Caco-2 (cell line): ENCODE results near the gene RWDD1. TPM values are rescaled to one million over a fixed set of nuclear protein-coding genes. Genes with fewer than 3 reads are reported as not detected.

ENCODE experiments used
- BruUV-seq: library from RNA; stranded (reverse); fragments of 400-500 nt; replicated peaks from 2 replicates; lab custom pipeline; 2021; lab: Mats Ljungman, UMichigan
- CTCF ChIA-PET: fragments of 300-600 bp; sonication (Branson Sonifier 250); formaldehyde crosslinking; loops from one replicate; lab custom pipeline; 2022; ENCODE audit warnings: antibody characterized with exemption; lab: Charles Lee
- POLR2A ChIA-PET: fragments of 300-600 bp; sonication (Branson Sonifier 250); formaldehyde crosslinking; loops from one replicate; lab custom pipeline; 2022; ENCODE audit warnings: antibody characterized with exemption; lab: Charles Lee
- DNase-seq, 2 experiments: peaks; one replicate each; pipeline versions ENCODE4 v3.0.0 to v3.0.0-alpha.2; 2020 to 2022
- H3K27me3 ChIP-seq: replicated peaks from 2 replicates; pipeline ENCODE4 v1.6.0; 2011; ENCODE audit warnings: low read length; ENCODE audit not compliant: control insufficient read depth, insufficient read depth
- H3K36me3 ChIP-seq: 2 replicates; pipeline ENCODE4 v1.5.1; 2011; ENCODE audit warnings: low read length; ENCODE audit not compliant: control insufficient read depth, insufficient read depth
- H3K4me1 ChIP-seq: fragments of 250-450 bp; sonication (Bioruptor Pico); 2 replicates; pipeline ENCODE4 v1.5.1; 2020; ENCODE audit warnings: mild to moderate bottlenecking
- H3K4me3 ChIP-seq: 2 replicates; pipeline ENCODE4 v1.5.1; 2011; ENCODE audit warnings: low read depth, mild to moderate bottlenecking, control low read depth, low read length
- H3K9me3 ChIP-seq: fragments of 250-450 bp; sonication (Bioruptor Pico); 2 replicates; pipeline ENCODE4 v1.5.1; 2020; ENCODE audit warnings: mild to moderate bottlenecking, moderate library complexity
- H3K27ac Mint-ChIP-seq: one replicate; pipeline ENCODE4 v1.8.0; 2022; ENCODE audit warnings: mixed read lengths; ENCODE audit not compliant: unreplicated experiment
- H3K27me3 Mint-ChIP-seq: one replicate; pipeline ENCODE4 v1.8.0; 2022; ENCODE audit warnings: mixed read lengths; ENCODE audit not compliant: insufficient read depth, unreplicated experiment
- H3K36me3 Mint-ChIP-seq: one replicate; pipeline ENCODE4 v1.8.0; 2022; ENCODE audit warnings: mild to moderate bottlenecking, mixed read lengths; ENCODE audit not compliant: insufficient read depth, unreplicated experiment
- H3K4me1 Mint-ChIP-seq: one replicate; pipeline ENCODE4 v1.8.0; 2022; ENCODE audit warnings: low read depth, mixed read lengths; ENCODE audit not compliant: unreplicated experiment
- H3K4me3 Mint-ChIP-seq: one replicate; pipeline ENCODE4 v1.8.0; 2022; ENCODE audit warnings: mild to moderate bottlenecking, moderate library complexity, mixed read lengths; ENCODE audit not compliant: unreplicated experiment
- H3K9me3 Mint-ChIP-seq: one replicate; pipeline ENCODE4 v1.8.0; 2022; ENCODE audit warnings: mixed read lengths; ENCODE audit not compliant: unreplicated experiment
- CTCF ChIP-seq, 2 experiments: fragments of 200-600 bp in 1 of 2; IDR thresholded peaks; 1 replicate in 1 of 2; 2 replicates in 1 of 2; pipeline versions ENCODE4 v1.5.1 to v1.8.0; 2011 to 2022; ENCODE audit warnings: antibody characterized with exemption in 1 of 2, control low read depth in 1 of 2, inconsistent platforms in 1 of 2, low read depth in 1 of 2, low read length in 1 of 2, mild to moderate bottlenecking in 1 of 2, moderate library complexity in 1 of 2; ENCODE audit not compliant: insufficient read depth in 1 of 2, severe bottlenecking in 1 of 2, unreplicated experiment in 1 of 2
- intact Hi-C: fragments of 100-400 bp; cut with micrococcal nuclease; formaldehyde crosslinking; loops from one replicate; pipeline ENCODE4 v1.10.0; 2022; ENCODE audit not compliant: unreplicated experiment
- total RNA-seq: library from RNA; stranded (reverse); gene quantifications from 2 replicates; pipeline ENCODE4 v1.2.3, GENCODE V29; 2022

Gene RWDD1
- total RNA-seq, 1 experiment from 2014 or later, result 35.0 TPM

DNA sequence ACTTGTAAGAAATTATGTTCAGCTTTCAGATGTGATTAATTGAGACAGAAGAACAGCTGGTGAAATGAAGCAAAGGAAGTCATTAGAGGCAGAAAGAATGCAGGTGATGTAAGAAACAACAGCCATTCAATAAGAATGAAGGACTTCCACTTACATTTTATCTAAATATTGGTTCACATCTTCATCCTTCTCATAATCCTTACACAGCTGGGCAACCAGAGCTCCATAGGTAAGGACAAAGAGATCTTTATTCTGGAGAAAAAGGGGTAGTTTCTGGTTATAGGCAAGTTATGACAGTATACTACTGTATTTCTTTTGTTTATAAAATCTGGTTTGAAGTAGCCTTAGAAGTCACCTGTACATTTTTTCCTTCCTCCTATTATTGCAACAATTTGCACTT is 28.2 kb upstream of the RWDD1 start:
- no TSS peak for BruUV-seq
- Mint-ChIP-seq H3K4me3 (no peak overlapping the region), H3K36me3 (no peaks in the 10 kb centered on the region), H3K4me1 (no peaks in the 10 kb centered on the region), H3K27ac (no peak overlapping the region), H3K9me3 (no peaks in the 10 kb centered on the region), H3K27me3 (no peaks in the 10 kb centered on the region)
- no peaks in the 10 kb centered on the region for H3K27me3 ChIP-seq
- ChIA-PET CTCF (no interaction called here), POLR2A (no interaction called here)
- no peak for TF ChIP-seq CTCF (IDR thresholded peaks at IDR 0.05; ENCODE audit: insufficient read depth in 1 of 2, low read depth in 1 of 2, low read length in 1 of 2, severe bottlenecking in 1 of 2, unreplicated experiment in 1 of 2)
- DNase-seq, result no peak
- H3K4me1 ChIP-seq, result no peaks in the 10 kb centered on the region
- H3K9me3 ChIP-seq, result no peaks in the 10 kb centered on the region
- no peak overlapping the region for H3K4me3 ChIP-seq
- H3K36me3 ChIP-seq, result no peaks in the 10 kb centered on the region
- intact Hi-C loops, result no loop called here

DNA sequence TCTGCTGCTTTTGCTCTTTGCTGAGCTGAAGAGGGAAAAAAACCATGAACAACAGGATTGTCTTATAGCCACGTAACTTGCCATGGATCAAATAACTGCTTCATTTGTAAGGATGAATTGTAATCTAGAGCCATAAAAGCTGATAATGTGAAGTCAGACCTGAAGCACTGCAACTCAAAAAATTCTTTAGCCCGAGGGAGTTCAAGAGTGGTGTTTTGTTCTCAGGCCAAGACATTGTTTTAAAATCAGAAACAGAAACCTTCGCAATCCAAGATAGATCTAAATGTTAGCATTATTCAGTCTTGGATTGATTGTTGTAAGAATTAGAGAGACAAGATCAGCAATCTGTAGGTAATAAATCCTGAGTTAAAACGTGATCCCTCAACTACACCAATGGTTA is 25.7 kb upstream of the RWDD1 start, which contains the start of gene TRAPPC3L:
Gene TRAPPC3L, minus strand, starts transcription at position 34 of the 400 bp plus-strand sequence. CDS start 170 bp downstream, outside the sequence.
- no peaks in the 10 kb centered on the region for H3K36me3 Mint-ChIP-seq
- POLR2A ChIA-PET, result no interaction called here

DNA sequence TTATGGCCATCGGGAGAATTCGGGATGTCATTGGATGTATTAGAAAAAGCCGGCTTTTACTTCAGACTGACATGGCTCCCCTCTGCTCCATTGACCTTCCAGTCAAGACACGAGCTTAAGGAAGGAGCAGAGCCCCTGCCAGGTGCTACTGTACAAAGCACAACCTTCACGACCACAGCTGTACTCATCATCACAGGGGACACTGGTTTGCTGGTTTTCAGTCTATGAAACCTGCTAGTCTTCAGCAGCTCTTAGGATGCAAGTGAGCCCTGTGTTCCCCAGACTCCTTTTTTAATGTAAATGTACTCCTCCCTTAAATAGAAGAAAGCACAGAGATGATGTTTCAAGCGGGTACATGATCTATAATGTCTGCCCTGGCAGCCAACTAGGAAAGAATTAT is 23.9 kb upstream of the RWDD1 start:
- Histone ChIP-seq H3K27me3 (no peaks in the 10 kb centered on the region), H3K4me3 (no peak overlapping the region), H3K4me1 (no peaks in the 10 kb centered on the region), H3K9me3 (no peaks in the 10 kb centered on the region), H3K36me3 (no peaks in the 10 kb centered on the region)
- no peaks in the 10 kb centered on the region for H3K36me3 Mint-ChIP-seq
- H3K9me3 Mint-ChIP-seq, result no peaks in the 10 kb centered on the region
- intact Hi-C loops, result no loop called here
- H3K27me3 Mint-ChIP-seq, result no peaks in the 10 kb centered on the region
- no TSS peak for BruUV-seq
- CTCF ChIA-PET, result no interaction called here
- H3K4me3 Mint-ChIP-seq, result no peak overlapping the region
- TF ChIP-seq CTCF (IDR thresholded peaks at IDR 0.05; ENCODE audit: insufficient read depth in 1 of 2, low read depth in 1 of 2, low read length in 1 of 2, severe bottlenecking in 1 of 2, unreplicated experiment in 1 of 2), result no peak
- DNase-seq, result no peak
- POLR2A ChIA-PET, result no interaction called here
- no peak overlapping the region for H3K27ac Mint-ChIP-seq
- H3K4me1 Mint-ChIP-seq, result peaks cover 11% of the 10 kb centered on the region

More for the DNA sequence above, 25.7 kb upstream of the RWDD1 start, which contains the start of gene TRAPPC3L:
- Histone ChIP-seq H3K4me3 (no peak within 1 kb of the TSS), H3K27me3 (no peaks in the 10 kb centered on the region), H3K36me3 (no peaks in the 10 kb centered on the region), H3K4me1 (no peaks in the 10 kb centered on the region), H3K9me3 (no peaks in the 10 kb centered on the region)
- no peaks in the 10 kb centered on the region for H3K27me3 Mint-ChIP-seq
- no peak within 1 kb of the TSS for H3K4me3 Mint-ChIP-seq
- BruUV-seq, result no TSS peak
- H3K27ac Mint-ChIP-seq, result no peak within 1 kb of the TSS
- no peaks in the 10 kb centered on the region for H3K9me3 Mint-ChIP-seq
- H3K4me1 Mint-ChIP-seq, result peaks cover 5% of the 10 kb centered on the region
- DNase-seq, result no peak
- intact Hi-C loops, result no loop called here
- CTCF ChIA-PET, result interaction anchor here (0.6 kb wide), 1 partner anchor 209 kb away, joined by 3 read pairs; no protein-coding TSS in a partner anchor
- no peak for TF ChIP-seq CTCF (IDR thresholded peaks at IDR 0.05; ENCODE audit: insufficient read depth in 1 of 2, low read depth in 1 of 2, low read length in 1 of 2, severe bottlenecking in 1 of 2, unreplicated experiment in 1 of 2)
